AG09309 (cell line): ENCODE results near the gene PLPP1.

Experiments
- DNase-seq: peaks from one replicate; pipeline ENCODE4 v3.0.0-alpha.2; 2010; ENCODE audit warnings: low read depth
- H3K4me3 ChIP-seq: 2 replicates; pipeline ENCODE4 v1.5.1; 2011; ENCODE audit warnings: mild to moderate bottlenecking, low read depth, low read length, moderate library complexity; ENCODE audit not compliant: control insufficient read depth
- CTCF ChIP-seq: IDR thresholded peaks from 2 replicates; pipeline ENCODE4 v1.5.1; 2011; ENCODE audit warnings: mild to moderate bottlenecking, low read depth, low read length, inconsistent platforms; ENCODE audit not compliant: insufficient read depth, control insufficient read depth; ENCODE audit errors: missing control alignments

The PLPP1 gene

DNA sequence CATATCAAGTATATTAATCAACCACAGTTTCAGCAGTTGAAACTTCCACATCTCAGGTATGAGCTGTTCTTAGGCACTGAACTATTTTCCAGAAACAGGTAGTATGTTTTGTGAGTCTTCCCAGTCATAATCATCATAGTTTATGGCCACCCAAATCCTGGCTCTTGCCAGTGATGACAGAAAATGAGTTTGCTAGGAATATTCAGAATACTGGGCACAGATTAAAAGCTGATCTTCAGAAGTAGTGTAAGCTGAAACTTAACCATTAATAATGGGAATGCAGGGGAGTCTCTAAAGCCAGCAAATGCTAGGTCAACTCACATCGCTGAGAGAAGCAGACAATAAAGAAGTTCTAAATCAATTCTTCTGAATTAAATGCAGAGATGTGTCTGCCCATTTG, 64.5 kb downstream of the PLPP1 start:
- H3K4me3 ChIP-seq, result no peak overlapping the region
- no peak for DNase-seq
- TF ChIP-seq CTCF, result no peak

- DNase-seq, result no peak
- no peak for TF ChIP-seq CTCF
- no peak overlapping the region for H3K4me3 ChIP-seq
Measured at GRCh38 chr5:55469839-55470238, 64.9 kb downstream of the PLPP1 start.

- H3K4me3 ChIP-seq, result no peak overlapping the region
- no peak for DNase-seq
- TF ChIP-seq CTCF, result no peak
Measured at GRCh38 chr5:55467862-55468551, 66.8 kb downstream of the PLPP1 start.

- no peak for TF ChIP-seq CTCF
- no peak overlapping the region for H3K4me3 ChIP-seq
- DNase-seq, result no peak
Measured at GRCh38 chr5:55463613-55464012, 71.2 kb downstream of the PLPP1 start.

DNA sequence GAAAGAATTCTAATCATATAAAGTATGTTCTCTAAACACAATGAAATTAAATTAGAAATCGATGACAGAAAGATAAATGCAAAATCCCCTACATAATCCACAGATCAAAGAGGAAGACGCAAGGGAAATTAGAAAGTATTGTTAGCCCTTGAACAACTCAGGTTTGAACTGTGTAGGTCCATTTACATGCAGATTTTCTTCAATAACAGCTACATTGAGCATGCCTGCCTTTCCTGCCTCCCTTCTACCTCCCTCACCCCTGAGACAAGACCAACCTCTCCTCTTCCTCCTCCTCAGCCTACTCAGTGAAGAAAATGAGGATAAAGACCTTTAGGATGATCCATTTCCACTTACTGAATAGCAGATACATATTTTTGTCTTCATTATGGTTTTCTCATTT, 75.2 kb downstream of the PLPP1 start:
- no peak for TF ChIP-seq CTCF
- DNase-seq, result no peak
- H3K4me3 ChIP-seq, result no peak overlapping the region

DNA sequence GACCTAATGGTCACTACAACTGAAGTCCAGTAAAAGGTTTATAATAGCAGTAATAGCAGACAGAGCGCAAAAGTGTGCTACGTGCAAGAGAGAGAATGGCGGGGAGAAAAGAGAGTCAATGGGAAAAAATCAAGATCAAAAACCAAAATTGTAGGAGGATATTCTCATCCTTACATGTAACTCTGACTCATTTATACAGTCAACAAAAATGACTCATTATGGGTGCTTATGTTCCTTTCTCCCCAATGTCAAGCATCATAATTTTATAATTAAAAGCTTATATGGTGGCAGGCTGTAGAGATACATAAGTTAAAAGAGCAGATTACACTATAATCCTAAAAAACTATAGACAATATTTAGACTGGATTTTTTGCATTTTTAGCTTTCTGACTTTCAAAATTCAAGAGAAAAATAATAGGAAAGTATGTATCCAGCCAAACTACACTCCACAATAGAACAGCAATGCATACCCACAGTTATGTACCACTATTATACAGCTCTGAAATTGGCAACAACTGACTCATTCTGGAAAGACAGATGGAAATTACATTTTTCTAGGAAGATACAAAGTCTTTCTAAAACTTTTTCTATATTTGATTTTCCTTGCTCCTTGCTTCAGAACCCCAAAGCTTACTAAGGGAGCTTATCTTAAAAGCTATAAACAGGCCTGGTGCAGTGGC, 78.4 kb downstream of the PLPP1 start:
- no peak for TF ChIP-seq CTCF
- H3K4me3 ChIP-seq, result no peak overlapping the region
- DNase-seq, result no peak

- DNase-seq, result no peak
- no peak for TF ChIP-seq CTCF
- no peak overlapping the region for H3K4me3 ChIP-seq
Measured at GRCh38 chr5:55454282-55454681, 80.5 kb downstream of the PLPP1 start.
